NCI-H774 (cell line): ENCODE measurements around the gene HNRNPA3.
"Not testable (repeated sequence)": the region's sequence is repeated elsewhere in the genome, so short reads cannot be mapped to it uniquely, and the experiment has no call there.

ENCODE experiments used
- DNase-seq: peaks from one replicate; lab custom pipeline; 2025; lab: John Stamatoyannopoulos, UW

Gene HNRNPA3

GRCh38 chr2:177256026-177256425 lies 43.4 kb downstream of the HNRNPA3 start:
- no peak for DNase-seq

GRCh38 chr2:177256695-177257094 lies 44.1 kb downstream of the HNRNPA3 start:
- DNase-seq, result no peak

GRCh38 chr2:177257471-177257870 lies 44.9 kb downstream of the HNRNPA3 start:
- no peak for DNase-seq

- DNase-seq, result no peak
These were observed 45.5 kb downstream of the HNRNPA3 start for GRCh38 chr2:177258059-177258458.

- DNase-seq, result no peak
These were observed 47.8 kb downstream of the HNRNPA3 start for GRCh38 chr2:177260379-177260778.

- no peak for DNase-seq
These were observed 48.8 kb downstream of the HNRNPA3 start for GRCh38 chr2:177261116-177262060.

- no peak for DNase-seq
These were observed 49.5 kb downstream of the HNRNPA3 start for GRCh38 chr2:177262092-177262491.

GRCh38 chr2:177262958-177263450 lies 50.4 kb downstream of the HNRNPA3 start:
- no peak for DNase-seq

GRCh38 chr2:177263451-177264208 lies 51.0 kb downstream of the HNRNPA3 start:
- DNase-seq, result peak; percentile 94

- DNase-seq, result no peak
These were observed 51.7 kb downstream of the HNRNPA3 start for GRCh38 chr2:177264209-177264692.

GRCh38 chr2:177264693-177265587 lies 52.3 kb downstream of the HNRNPA3 start, which contains the start of gene NFE2L2:
NFE2L2 (minus strand) TSS chr2:177264727; CDS start chr2:177264576, 151 bp downstream.
- DNase-seq, result peak; percentile 81

GRCh38 chr2:177265824-177266817 lies 53.5 kb downstream of the HNRNPA3 start:
- no peak for DNase-seq

GRCh38 chr2:177266955-177267354 lies 54.4 kb downstream of the HNRNPA3 start:
- not testable (repeated sequence) for DNase-seq

GRCh38 chr2:177268187-177268871 lies 55.7 kb downstream of the HNRNPA3 start:
- no peak for DNase-seq

- DNase-seq, result no peak
These were observed 56.3 kb downstream of the HNRNPA3 start for GRCh38 chr2:177268901-177269300.

- no peak for DNase-seq
These were observed 57.9 kb downstream of the HNRNPA3 start for GRCh38 chr2:177270531-177270930.

- no peak for DNase-seq
These were observed 59.5 kb downstream of the HNRNPA3 start for GRCh38 chr2:177271981-177272666.

- DNase-seq, result no peak
These were observed 60.2 kb downstream of the HNRNPA3 start for GRCh38 chr2:177272765-177273164.

GRCh38 chr2:177273408-177273807 lies 60.8 kb downstream of the HNRNPA3 start:
- DNase-seq, result no peak
